Neural progenitor cell (in vitro differentiated cells): Measurements from ENCODE around the gene METAP2.

ENCODE experiments used
- EZH2 ChIP-seq: fragments of 200-600 bp; sonication (generic); IDR thresholded peaks from 2 replicates; pipeline ENCODE4 v1.6.1; 2017; ENCODE audit warnings: antibody characterized with exemption, mild to moderate bottlenecking, moderate library complexity
- TF ChIP-seq, protein P1 (sequence below): fragments of 200-600 bp; sonication (generic); IDR thresholded peaks from 2 replicates; pipeline ENCODE4 v1.5.1; 2017; ENCODE audit warnings: antibody characterized with exemption, mild to moderate bottlenecking

DNA sequence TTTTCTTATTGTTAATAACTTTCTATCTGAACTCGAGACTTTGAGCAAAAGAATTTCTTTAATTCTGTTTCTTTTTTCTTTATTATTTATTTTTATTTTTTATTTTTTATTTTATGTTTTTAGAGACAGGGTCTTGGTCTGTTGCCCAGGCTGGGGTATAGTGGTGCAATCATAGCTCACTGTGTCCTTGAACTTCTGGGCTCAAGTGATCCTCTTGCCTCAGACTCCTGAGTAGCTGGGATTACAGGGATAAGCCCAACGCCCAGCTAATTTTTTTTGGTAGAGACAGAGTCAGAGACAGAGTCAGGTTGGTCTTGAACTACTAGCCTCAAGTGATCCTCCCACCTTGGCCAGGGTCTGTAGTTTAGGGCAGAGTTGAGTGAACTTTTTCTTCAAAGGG lies 18.5 kb downstream of the METAP2 start:
- no peak for TF ChIP-seq EZH2
- TF ChIP-seq, protein P1, sequence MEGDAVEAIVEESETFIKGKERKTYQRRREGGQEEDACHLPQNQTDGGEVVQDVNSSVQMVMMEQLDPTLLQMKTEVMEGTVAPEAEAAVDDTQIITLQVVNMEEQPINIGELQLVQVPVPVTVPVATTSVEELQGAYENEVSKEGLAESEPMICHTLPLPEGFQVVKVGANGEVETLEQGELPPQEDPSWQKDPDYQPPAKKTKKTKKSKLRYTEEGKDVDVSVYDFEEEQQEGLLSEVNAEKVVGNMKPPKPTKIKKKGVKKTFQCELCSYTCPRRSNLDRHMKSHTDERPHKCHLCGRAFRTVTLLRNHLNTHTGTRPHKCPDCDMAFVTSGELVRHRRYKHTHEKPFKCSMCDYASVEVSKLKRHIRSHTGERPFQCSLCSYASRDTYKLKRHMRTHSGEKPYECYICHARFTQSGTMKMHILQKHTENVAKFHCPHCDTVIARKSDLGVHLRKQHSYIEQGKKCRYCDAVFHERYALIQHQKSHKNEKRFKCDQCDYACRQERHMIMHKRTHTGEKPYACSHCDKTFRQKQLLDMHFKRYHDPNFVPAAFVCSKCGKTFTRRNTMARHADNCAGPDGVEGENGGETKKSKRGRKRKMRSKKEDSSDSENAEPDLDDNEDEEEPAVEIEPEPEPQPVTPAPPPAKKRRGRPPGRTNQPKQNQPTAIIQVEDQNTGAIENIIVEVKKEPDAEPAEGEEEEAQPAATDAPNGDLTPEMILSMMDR: no peak
